Epithelial cell of proximal tubule (primary cell): Measurements from ENCODE around the gene CERS6. TPM values are rescaled to one million over a fixed set of nuclear protein-coding genes. Genes with fewer than 3 reads are reported as not detected.

ENCODE experiments used
- DNase-seq: peaks from one replicate; pipeline ENCODE4 v3.0.0-alpha.2; 2011; ENCODE audit warnings: low read depth
- H3K4me3 ChIP-seq: 2 replicates; pipeline ENCODE4 v1.5.1; 2011; ENCODE audit warnings: low read depth, mild to moderate bottlenecking, low read length
- total RNA-seq: library from RNA; depleted of rRNA; stranded (reverse); fragments of >200 nt; gene quantifications from 2 replicates; pipeline ENCODE4 v1.2.3, GENCODE V29; 2015
- TF ChIP-seq, protein P1 (sequence below): conservative IDR thresholded peaks from 2 replicates; pipeline ENCODE4 v1.5.1; 2012; ENCODE audit warnings: low read depth, mild to moderate bottlenecking, low read length

Gene CERS6
- total RNA-seq, 1 donor from 2014 or later = 11.6 TPM

DNA sequence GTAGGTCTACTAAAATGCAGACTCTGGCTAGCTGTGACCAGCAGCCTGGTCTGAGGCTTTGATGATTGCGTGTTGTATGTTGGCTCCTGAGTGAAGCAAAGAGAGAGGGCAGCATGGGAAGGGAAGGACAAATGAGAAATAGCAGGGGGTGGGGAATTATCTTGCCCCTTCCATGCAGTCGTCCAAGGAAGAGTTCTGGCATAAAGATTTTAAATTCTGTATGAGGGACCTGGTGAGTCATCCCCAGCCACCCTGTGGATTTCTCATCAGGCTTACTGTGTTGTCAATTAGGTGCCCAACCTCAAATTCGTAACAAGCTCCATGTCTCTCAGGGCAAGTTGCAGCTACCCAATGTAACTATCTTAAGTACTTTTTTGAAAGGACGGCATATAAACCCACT, 274.3 kb downstream of the CERS6 start:
- TF ChIP-seq, protein P1, sequence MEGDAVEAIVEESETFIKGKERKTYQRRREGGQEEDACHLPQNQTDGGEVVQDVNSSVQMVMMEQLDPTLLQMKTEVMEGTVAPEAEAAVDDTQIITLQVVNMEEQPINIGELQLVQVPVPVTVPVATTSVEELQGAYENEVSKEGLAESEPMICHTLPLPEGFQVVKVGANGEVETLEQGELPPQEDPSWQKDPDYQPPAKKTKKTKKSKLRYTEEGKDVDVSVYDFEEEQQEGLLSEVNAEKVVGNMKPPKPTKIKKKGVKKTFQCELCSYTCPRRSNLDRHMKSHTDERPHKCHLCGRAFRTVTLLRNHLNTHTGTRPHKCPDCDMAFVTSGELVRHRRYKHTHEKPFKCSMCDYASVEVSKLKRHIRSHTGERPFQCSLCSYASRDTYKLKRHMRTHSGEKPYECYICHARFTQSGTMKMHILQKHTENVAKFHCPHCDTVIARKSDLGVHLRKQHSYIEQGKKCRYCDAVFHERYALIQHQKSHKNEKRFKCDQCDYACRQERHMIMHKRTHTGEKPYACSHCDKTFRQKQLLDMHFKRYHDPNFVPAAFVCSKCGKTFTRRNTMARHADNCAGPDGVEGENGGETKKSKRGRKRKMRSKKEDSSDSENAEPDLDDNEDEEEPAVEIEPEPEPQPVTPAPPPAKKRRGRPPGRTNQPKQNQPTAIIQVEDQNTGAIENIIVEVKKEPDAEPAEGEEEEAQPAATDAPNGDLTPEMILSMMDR = no peak
- no peak overlapping the region for H3K4me3 ChIP-seq
- DNase-seq = no peak

DNA sequence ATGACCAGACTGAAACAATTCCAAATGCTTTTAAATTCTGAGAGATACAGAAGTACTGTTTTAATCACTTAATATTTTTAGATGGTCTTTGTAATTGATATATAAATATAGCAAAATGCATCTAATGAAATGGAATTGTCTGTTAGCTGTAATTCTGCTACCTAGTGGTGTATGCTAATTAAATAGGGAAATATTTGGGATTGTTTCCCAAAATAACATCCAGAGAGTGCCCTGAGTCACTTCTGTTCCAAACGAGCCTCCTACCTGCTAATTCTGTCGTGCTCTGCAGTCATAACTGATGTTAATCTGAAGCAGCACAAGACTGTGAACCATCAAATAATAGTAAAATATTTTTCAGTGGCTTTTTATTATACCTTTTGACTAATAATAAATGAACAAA, 274.9 kb downstream of the CERS6 start:
- TF ChIP-seq, protein P1 = no peak
- DNase-seq = no peak
- H3K4me3 ChIP-seq = no peak overlapping the region

DNA sequence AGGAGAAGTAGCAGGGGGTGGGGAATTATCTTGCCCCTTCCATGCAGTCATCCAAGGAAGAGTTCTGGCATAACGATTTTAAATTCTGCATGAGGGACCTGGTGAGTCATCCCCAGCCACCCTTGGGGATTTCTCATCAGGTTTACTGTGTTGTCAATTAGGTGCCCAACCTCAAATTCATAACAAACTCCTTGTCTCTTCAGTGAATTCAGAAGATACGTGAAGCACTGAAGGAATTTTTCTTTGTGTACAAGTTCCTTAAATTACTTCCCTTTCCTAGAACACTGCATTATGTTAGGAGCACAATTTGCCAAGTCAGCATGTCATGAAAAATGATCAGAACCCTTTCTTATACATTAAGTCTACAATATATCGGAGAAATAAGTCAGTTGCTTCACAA, 275.5 kb downstream of the CERS6 start:
- TF ChIP-seq, protein P1 = no peak
- DNase-seq = no peak
- no peak overlapping the region for H3K4me3 ChIP-seq

DNA sequence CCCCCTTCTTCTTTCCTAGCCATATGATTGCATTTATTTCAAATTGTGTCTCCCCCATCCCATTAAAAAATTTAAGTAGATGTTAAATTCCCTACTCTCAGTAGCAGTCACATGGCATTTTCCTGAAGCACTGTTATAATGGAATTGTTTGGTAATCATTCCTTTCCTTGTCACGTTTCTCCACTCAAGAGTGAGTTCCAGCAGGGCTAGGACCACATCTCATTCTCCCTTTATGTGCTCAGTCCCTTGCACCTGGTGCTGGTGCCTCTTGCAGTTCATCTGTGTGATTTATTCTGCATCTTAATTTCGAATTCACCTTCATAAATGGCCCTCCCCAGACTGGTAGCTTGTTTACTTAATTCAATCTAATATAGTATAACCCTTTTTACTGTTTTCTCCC, 276.0 kb downstream of the CERS6 start:
- no peak for DNase-seq
- no peak overlapping the region for H3K4me3 ChIP-seq
- TF ChIP-seq, protein P1 = no peak

DNA sequence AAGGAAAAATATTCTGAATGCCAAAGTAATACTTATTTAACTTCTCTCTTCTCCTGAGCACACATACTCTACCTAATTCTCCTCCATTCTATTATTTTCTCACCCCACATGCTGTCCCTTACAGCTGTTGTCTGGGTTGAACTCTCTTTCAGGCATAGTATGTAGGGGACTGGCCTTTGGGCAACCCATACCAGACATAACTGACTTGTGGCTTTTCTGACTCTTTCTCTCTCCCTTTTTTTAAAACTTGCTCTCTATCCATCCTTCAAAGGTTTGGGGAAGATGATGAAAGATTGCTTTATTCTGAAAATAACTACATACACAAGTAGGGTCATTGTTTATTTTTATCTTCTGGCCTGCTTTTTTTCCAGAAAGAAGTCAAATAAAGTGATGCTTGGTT, 276.4 kb downstream of the CERS6 start:
- no peak overlapping the region for H3K4me3 ChIP-seq
- DNase-seq = no peak
- TF ChIP-seq, protein P1 = no peak

DNA sequence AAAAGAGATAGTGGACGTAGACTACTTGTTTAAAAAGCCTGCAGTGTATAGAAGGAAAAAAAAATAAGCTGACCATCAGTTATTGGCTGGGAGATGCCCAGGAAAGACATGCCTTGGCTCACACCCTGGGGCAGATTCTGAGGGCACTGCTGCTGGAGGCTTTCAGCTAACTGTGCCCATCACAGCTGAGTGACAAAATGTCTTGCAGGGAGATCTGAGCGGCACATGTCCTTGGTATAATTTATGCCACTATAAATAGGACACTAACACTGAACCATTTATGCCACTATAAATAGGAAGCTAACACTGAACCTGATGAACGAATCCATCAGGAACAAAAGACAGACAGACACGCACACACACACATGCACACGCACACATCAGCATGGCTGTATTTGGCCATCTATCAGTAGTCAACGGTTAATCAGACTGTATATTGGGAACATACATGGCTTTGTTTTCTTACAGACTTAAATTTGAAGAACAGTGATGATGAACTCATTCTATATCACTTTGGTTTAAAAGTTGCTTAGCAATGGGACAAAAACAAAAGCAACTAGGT, 278.2 kb downstream of the CERS6 start:
- no peak overlapping the region for H3K4me3 ChIP-seq
- DNase-seq = no peak
- TF ChIP-seq, protein P1 = no peak

DNA sequence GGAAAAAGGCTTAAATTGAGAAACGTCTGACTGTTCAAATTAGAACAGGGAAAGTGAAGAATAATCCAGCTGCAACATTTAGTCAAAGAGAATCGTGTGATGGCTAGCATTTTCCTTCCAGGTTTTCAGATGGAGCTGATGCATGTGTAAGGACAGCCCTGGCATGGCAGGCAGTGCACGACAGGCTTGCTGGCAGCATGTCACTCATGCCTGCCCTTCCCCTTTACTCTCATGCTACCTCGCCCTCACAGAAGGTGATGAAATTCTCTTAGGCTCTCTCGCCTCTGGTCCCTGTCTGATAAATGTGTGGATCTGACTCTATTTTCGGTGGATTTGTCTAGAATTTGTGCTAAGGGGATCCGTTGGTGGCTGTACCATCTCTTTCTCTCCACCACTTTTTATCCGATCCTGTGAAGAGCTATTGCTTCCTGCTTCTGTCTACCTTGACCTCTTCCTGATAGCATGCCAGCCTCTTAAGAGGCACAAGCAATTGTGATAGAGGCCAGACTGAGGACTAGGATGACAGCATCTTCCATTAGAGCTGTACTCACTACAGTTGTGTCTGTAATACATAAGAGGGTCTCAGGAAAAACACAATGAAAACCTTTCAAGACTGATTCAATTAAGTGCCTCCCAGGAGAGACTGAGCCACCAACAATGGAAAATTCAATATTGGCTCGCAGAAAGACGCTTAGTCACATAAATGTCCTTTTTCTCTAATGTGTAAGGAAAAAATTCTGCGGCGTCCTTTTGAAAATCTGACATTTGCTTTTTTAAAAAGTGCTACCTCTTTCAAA, 280.8 kb downstream of the CERS6 start:
- TF ChIP-seq, protein P1 = no peak
- no peak overlapping the region for H3K4me3 ChIP-seq
- no peak for DNase-seq
